NCI-H128 (cell line): Measurements from ENCODE around the gene ARID1B.

Experiments used
- DNase-seq: peaks from one replicate; lab custom pipeline; 2025; ENCODE audit not compliant: unreplicated experiment; lab: John Stamatoyannopoulos, UW

ARID1B gene

DNA sequence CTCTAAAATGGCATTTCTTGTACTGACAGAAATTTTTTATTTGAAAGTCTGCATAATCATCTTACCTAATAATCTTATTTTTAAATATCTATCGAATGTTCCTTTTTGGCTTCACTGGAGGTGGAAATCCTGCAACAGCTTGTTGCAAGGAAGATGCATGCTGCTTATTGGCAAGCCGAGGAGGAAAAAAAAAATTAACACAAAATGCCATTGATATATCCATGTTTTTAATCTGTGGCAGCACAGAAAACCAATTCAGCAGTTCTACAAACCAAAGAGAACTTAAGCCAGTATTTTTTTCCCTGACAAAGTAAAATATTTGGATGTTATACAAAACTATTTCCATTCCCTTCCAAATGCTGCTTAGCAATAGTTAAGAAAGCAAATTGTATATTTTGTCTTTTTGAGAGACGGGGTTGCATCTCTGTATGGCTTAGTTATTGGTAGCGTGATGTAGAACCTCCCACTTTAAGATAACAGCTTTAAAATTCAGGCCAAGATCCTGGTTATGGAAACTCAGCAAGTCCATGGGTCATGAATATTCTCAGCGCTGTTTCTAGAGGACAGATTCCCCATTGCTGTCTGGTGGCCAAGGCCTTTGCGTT lies 314.8 kb downstream of the ARID1B start:
- DNase-seq, result no peak

DNA sequence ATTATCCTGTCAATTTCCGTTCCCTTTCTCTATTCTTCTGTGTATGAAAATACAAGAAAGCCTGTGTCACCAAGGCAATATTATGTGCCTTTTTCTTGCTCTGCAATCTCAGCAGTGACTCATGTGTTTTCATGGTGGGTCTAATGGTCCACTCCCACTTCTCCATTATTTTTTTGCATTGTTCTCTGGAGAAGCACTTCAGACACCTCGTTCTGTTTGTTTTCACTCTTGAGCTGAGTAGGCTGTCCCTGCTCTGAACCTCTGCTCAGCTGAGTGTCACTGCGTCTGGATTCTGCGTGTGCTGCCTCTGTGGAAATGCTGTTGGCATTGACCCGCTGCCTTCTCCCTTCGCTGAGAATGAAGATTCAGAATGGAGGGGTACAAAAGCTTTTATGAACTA lies 315.6 kb downstream of the ARID1B start:
- peak; percentile 49 for DNase-seq

DNA sequence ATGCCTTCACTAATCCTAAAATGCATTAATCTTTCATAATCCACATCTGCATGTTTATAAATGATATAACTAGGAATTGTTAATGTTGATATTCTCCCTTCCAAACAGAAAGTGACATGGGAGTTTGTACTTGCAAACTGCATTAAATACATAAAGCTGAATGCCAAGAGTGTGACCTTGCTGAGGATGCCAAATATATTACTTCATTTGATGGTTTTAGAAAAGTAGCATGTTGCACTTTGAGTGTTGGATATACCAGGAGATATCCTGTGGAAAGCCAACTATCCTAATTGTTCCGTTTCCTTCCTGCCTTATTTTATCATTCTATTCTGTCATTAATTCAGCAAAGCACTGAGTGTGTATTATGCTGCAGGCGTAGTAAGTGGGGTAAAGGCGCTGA lies 316.4 kb downstream of the ARID1B start:
- no peak for DNase-seq

DNA sequence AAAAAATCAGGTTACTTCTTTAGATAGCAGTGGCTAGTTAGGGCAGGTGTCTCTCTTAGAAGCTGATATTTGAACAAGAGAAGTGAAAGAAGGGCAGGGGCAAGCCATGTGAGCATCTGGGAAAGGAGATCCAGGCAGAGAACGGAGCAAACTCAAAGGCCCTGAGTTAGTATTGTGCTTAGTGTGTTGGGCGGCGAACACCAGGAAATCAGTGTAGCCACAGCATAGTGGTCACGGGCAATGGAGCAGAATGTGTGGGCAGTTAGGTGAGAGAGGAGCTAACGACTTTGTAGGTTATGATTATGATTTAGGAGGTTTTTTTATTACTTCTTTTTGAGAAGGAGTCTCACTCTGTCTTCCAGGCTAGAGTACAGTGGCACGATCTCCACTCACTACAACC lies 316.9 kb downstream of the ARID1B start:
- no peak for DNase-seq

DNA sequence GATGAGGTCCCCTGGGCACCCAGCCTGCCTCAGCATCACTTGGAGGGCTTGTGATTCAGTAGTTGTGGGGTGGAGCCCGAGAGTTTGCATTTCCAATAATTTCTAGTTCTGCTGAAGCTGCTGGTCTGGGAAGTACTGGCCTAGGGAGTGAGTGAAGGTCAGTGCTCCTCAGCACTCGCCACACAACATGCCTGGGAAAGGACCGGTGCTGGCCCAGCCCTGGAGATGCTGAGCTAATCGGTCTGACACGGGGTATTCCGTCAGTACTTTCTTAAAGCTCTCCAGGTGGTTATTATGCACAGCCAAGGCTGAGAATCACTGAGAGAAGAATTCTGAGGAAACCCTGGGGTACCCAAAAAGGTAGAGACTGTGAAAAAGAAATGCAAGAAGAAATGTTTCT lies 317.9 kb downstream of the ARID1B start:
- no peak for DNase-seq

DNA sequence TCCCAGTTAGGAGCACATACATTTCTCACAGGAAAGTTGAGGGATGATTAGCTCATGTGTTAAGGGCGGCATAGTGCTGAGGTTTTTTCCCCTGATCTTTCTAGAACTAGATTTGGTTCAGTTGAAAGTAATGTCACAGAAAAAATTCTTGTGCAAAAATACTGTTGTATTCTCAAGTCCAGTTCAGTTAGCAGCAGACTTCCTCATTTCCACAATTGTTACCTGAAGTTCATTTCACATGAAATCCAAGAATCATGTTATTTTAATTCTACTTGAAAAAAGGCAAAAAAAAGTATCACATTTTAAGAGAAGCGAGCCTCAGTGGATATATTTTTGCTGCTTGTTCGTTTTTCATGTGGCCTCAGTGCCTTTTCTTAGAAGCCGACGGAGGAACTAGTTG lies 318.4 kb downstream of the ARID1B start:
- DNase-seq, result no peak

DNA sequence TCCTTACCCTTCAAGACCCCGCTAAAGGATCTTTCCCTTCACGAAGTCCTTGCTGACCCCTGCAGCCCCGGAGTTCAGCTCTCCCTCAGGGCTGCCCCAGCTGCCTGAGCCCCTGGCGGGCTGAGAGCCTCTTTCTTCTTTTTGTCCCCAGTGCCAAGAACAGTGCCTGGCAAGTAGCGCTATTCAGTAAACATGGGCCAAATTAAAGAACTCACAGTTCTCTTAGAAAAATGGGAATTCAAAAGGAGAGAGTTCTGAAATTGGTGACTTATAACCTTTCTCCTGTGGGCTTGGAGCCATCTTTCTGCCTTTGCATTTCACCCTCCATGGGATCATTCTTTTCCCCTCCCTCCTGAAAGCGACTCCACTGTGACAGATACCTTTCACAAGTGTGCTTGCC lies 318.9 kb downstream of the ARID1B start:
- DNase-seq, result no peak

DNA sequence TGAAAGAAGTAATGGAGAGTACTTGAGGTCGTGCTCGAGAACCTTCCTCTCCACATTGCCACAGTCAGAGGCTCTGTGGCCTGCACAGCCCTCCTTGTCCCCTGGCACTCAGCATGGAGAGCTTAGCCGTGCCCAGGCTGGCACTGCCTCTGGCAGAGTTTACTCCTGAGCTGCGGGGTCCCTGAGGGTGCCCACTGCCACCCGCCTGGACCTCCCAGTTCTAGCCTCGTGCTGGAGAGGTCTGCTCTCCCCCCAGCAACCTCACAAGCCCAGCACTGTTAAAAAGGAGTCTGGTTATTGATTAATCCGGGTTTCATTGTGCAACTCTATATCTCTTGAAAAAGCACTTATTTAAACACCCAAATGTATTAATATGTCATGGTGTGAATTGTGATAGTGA lies 319.3 kb downstream of the ARID1B start:
- no peak for DNase-seq

DNA sequence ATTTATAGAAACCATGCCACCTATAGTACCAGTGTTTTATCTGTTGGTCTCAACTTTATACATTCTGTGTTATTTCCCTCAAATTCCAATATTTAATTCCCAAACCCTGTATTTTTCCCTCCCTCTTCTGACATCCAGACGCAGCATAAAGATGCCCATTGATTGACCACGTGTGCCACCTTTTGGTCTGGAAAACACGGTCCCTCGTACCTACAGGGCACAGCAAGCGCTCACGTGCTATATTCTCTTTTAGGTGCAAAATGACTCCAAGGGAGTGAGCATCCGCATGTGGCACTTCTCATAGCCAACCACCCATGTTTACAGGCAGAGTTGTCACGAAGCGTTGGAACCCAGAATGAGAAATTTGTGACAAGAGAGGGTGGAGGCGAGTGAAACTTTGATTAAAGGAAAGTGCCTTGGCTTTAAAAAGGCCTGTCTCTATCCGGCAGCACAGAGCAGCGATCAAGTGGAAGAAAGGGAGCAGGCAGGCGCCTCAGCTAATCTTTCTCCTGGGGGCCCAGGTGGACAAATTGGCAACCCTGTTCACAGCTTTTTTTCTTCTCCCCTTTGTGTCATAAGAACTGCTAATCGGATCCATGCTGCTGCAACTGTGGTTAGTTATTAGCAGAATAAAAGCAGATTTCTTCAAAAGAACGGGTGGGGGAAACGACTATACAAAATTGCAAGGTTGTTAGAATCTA lies 320.2 kb downstream of the ARID1B start:
- no peak for DNase-seq

DNA sequence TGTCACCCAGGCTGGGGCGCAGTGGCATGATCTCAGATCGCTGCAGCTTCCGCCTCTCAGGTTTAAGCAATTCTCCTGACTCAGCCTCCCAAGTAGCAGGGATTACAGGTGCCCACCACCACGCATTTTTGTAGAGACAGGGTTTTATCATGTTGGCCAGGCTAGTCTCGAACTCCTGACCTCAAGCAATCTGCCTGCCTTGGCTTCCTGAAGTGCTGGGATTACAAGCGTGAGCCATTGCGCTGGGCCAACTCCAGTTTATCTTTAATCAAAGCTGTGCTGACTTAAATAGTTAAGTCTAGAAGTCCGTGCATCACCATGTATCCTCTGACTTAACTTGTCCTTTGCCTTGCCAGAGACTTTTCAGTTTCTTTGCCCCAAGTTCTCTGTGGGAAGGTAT lies 321.8 kb downstream of the ARID1B start:
- DNase-seq, result no peak

DNA sequence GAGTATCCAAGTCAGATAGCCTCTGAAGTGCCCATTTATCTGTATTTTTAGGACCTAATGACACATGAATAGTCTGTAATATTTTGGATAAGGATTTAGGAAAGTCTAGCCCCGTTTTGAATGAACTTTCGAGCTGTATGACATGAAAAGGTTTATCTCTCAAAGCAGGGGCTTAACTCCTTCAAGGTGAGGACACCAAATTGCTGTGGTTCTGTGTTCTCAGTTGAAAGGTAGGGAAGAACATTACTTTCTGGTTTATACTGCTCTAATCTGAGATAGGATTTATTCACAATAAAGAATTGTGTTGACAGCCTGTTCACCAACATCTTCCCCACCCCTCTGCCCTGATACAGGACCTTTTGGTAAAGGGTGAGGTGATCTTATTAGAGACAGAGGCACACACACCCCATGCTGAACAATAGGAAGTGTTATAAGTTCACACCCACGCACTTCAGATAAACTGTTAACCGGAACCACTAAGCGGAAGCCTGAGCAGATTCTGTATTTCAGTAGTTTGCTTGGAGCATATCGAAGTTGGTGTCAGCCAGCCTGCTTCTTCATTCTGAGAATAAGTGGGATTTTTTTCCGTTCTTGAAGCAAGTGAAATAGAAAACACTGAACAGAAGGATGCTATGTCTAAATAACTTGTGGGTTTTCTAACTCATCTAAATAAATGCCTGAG lies 322.9 kb downstream of the ARID1B start:
- DNase-seq, result no peak

DNA sequence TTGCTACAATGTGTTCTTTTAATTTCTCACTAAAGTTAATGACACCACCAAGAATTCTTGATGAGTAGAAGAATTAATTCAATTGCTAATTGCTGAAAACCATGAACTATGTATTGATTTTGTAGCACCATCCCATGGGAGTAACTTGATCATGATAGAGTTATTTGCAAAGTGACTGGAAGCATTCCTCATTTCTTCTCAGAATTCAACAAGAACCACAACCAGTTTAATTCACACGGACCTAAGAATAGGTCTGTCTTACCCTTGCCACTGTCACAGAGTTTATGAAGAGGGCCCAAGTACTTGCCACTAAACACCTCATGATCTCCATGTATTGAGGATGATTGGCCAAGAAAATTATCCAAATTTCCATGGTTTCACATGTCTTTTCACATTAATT lies 324.0 kb downstream of the ARID1B start:
- no peak for DNase-seq

DNA sequence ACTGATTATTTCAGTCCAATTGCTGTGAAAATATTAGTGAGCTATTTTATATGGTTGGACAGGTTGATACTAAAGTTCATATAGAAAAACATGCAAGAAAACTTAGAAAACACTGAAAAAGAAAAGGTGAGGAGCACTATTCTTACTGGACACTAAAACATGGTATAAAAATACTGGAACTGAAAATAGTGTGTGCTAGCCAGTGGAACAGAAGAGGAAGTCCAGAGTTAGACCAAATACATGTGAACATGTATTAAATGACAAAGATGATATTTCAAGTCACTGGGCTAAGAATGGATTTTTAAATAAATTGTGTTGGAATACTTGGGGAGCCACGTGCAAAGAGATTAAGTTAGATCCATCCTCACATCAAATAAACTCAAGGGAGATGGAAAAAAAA lies 327.6 kb downstream of the ARID1B start:
- DNase-seq, result no peak

DNA sequence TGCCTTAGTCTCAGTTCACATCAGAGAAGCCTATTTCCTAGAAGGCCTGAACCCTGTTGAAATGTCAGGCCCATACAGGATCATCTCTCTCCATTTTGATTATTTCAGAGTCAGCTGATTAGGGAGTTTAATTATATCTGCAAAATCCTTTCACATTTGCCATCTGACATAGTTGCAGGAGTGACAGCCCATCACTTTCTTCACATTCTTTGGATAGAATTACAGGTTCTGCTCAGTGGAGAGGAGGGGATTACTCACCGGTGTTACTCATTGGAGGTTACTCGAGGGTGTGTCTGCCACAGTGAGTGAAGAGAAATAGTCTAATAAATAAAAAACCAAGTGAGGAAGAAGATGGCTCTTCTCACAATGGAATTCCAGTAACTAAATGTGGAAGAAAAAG lies 329.3 kb downstream of the ARID1B start:
- no peak for DNase-seq

DNA sequence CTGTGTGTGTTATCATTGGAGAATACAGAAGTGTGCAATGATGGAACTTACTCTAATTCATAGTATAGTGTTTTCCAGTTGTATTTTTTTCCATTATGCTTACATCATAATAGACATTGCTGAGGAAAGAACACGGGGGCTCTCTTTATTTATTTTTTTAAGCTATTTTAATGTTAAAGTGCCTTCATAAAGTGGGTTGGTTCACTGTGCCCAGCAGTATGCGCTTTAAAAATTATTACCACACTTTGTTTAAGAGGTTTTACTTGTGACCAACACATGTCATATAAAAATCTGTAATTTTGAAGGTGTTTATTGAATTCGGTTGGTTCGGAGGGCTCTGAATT lies 330.4 kb downstream of the ARID1B start:
- no peak for DNase-seq

DNA sequence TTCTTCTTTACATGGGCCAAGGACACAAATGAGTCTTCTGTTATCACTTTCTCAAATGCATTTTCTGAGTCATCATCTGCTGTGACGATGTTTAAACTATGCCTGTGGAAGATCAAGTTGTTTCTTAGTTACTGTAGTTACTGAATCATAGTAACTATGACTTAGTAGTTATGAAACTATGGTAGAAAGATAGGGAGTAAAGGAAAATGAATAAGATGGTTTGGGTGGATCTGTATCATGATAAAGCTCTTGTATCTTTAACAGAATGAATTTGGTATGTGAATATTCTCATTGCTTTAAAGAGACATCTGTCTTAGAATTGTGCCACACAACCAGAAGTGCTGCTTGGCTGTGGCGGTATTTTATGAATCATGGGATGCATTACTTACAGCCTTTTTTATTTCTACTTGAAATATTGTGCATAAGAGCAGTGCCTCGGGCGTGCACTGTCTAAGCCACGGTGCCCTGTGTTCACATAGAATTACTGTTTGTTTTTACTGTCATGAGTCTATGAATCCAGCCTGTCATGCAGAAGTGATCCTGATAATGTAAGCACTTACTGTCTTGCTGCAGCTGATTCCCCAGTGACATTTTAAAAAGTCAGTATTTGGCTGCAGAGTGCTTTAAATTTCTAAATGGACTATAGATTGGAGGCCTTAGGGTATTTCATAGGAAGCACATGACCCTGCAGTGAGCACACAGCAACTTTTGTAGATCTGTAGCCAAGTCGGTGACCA lies 330.9 kb downstream of the ARID1B start:
- no peak for DNase-seq

DNA sequence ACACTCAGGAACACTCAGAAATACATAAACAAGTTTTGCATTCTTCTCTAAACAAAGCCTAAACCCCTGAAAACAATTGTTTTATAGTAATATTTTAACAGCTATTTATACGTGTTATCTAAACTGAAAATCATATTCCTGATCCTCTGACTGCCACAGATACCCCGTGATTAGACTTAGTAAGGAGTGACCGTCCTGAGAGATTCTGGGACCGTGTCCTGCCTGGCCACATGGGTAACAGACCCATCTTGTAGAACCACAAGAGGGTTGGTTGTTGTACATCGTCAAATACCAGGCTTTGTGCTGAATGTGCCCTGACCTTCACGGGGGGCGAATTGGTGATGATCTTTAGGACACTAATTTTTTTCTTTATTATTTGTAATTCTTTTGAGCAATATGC lies 331.7 kb downstream of the ARID1B start:
- DNase-seq, result no peak

DNA sequence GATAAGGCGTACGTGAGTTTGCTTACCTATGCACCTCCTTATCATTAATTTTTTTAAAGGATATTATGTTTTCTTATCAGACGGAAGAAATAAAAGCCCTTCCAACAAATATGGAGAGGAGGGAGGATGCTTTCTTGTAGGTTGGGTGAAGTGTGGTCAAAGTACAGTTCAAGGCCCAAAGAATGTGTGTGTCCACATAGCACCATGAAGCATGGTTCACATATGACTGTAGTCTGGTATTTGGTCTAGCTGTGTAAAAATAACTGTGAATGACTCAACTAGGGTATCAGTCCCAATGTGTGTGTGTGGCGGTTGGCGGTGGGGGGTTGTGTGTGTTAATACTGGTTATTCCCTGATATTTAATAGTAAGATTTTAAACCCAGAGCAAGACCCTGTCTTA lies 333.4 kb downstream of the ARID1B start:
- DNase-seq, result no peak

DNA sequence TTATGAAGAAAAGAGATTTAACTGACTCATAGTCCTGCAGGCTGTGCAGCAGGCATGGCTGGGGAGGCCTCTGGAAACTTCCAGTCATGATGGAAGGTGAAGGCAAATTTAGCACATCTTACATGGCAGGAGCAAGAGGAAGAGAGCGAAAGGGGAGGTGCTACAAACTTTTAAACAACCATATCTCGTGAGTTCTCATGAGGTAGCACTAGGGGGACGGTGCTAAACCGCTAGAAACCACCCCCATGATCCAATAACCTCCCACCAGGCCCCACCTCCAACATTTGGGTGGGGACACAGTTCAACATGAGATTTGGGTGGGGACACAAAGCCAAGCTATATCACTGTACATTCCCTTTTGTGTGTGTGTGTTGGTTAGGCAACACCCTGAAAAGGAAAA lies 336.2 kb downstream of the ARID1B start:
- no peak for DNase-seq

DNA sequence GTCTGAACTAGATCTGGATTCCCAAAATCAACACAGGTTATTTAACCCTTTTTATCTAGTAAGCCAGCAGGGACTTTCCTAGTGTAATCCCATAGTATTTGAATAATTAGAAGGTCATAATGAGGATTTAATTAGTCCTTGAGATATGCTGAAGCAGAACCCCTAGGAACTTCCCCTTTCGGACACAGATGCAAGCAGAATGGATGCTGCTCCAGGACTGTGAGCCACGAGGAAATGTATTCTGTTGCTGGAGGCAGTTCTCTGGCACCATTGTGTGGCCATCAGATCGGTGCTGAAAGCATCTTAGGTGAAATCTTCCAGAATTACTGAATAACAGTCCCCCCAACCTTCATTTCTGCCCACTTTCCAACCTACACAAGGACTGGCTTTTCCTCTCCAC lies 339.2 kb downstream of the ARID1B start:
- no peak for DNase-seq

DNA sequence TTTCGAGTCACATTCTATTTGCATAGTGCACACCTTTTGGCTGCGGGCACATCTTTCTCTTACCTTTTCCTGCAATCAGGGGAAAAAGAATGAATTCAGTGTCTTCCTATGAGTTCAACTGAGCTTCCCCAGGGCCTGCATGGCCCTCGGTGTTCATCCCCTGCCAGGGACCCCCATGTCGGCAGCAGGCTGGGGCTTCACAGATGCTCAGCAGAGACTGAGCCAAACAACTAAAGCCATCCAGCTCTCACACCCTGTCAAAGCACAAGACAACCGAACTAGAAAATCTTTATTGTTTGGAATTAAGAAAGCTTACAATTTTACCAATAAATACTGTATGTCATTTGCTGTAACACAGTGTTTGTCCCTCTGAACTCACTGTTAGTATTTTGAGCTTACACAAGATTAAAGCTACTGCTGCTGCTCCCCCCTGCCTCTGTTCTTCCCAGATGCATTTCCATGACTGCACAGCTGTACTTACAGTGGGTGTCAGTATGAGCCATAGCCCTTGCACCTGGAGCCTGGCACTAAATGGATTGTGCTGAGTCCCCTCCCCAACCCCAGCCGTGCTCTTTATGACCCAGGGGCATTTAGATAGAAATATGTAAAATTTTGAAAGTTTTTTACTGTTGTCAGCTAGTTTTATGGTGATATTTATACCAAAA lies 340.4 kb downstream of the ARID1B start:
- no peak for DNase-seq
